Measurements from ENCODE around the gene IMPA2.
"Not testable (repeated sequence)": the region's sequence is repeated elsewhere in the genome, so short reads cannot be mapped to it uniquely, and the experiment has no call there.

Gene IMPA2

DNA sequence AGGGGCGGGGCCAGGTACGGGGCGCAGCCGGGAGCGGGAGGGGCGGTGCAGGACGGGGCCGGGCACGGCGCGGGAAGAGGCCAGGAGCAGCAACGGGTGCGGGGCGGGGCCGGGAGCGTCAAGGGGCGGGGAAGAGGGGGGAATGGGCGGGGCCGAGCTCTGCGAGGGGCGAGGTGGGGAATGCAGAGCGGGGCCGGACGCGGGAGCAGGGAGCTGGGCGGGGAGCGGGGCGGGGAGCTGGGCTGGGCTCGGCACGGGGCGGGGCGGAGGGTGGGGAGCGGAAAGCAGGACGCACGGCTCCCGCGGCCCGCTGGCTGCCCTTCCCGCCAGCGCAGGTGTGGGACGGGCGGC is at the start of gene IMPA2:
Gene IMPA2 (plus strand): TSS at position 316 of the 351 bp plus-strand sequence. CDS start 163 bp downstream, outside the sequence.
- no peak for DNase-seq
- peak within 1 kb of the TSS; percentile 84 for H3K27ac Mint-ChIP-seq
- H3K4me3 Mint-ChIP-seq = peak within 1 kb of the TSS; percentile 86
- peaks cover 17% of the 10 kb centered on the region for H3K27me3 Mint-ChIP-seq
- H3K9me3 Mint-ChIP-seq = no peaks in the 10 kb centered on the region
- peaks cover 4% of the 10 kb centered on the region for H3K36me3 Mint-ChIP-seq (ENCODE audit: low read depth)
- peaks cover 19% of the 10 kb centered on the region for H3K4me1 Mint-ChIP-seq (ENCODE audit: low read depth)

DNA sequence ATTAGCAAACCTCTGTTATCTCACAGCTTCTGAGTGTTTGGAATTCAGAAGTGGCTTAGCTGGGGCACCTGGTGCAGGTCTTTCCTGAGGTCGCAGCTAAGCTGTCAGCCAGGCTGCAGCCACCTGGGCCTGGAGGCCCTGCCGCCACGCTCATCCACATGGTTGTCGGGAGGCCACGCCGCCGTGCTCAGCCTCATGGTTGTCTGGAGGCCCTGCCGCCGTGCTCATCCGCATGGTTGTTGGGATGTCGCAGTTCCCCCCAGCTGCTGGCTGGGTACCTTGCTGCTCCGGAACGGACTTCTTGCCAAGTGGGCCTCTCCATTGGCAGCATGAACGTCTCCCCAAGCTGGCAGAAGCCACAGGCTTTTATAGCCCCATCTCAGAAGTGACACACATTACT is 48.9 kb upstream of the IMPA2 start:
- Mint-ChIP-seq H3K4me1 (ENCODE audit: low read depth) (no peaks in the 10 kb centered on the region), H3K27me3 (no peaks in the 10 kb centered on the region), H3K36me3 (ENCODE audit: low read depth) (no peaks in the 10 kb centered on the region), H3K4me3 (no peak overlapping the region), H3K9me3 (no peaks in the 10 kb centered on the region), H3K27ac (no peak overlapping the region)
- DNase-seq = no peak

DNA sequence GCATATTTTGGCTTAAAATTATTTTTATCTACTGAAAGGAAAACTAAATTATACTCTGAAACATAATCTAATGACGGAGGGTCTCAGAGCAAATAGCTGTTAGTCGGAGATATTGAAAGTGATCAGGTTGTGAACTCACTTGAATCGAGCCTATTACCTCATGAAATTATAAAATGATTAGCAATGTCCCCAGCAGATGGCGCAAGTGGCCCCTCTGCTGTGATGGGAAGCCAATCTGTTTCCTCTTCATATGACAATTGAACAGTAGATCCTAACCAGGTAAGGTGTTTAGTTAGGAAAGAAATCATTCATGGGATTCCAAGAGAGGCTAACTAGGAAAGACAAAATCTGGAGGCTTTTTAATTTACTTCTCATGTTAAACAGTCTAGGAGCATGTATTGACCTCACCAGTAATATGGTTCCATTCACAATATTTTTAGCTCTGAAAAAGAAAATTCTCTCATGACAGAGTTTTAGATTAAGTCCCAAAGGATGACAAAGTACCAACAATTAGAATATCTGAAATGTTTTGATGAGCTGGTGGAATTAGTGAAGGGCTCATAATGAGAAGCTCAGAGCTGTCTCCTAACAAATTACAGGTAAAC is 43.3 kb upstream of the IMPA2 start:
- Mint-ChIP-seq H3K27me3 (no peaks in the 10 kb centered on the region), H3K4me3 (no peak overlapping the region), H3K4me1 (ENCODE audit: low read depth) (no peaks in the 10 kb centered on the region), H3K9me3 (no peaks in the 10 kb centered on the region), H3K36me3 (ENCODE audit: low read depth) (no peaks in the 10 kb centered on the region), H3K27ac (no peak overlapping the region)
- DNase-seq = peak; percentile 77

DNA sequence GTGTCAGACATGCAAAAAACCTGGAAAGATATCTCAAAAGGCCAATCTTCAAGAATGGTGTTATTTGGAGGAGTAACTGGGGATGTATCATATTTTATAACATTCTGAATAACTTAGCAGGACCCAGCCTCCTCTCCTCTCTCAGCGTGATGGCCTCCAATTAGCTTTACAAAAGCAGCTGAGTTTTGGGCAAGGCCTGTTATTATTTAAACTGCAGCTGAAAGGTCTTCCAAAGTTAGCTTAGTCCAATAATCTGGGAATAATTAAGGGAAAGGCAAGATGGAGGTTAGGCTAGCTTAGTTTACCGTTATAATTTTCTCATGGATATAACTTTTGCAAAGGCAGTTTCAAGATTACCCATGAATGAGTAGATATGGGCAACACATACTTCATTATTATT is 40.4 kb upstream of the IMPA2 start:
- H3K36me3 Mint-ChIP-seq (ENCODE audit: low read depth) = no peaks in the 10 kb centered on the region
- H3K9me3 Mint-ChIP-seq = no peaks in the 10 kb centered on the region
- no peak overlapping the region for H3K27ac Mint-ChIP-seq
- H3K27me3 Mint-ChIP-seq = no peaks in the 10 kb centered on the region
- H3K4me3 Mint-ChIP-seq = no peak overlapping the region
- DNase-seq = no peak
- no peaks in the 10 kb centered on the region for H3K4me1 Mint-ChIP-seq (ENCODE audit: low read depth)

DNA sequence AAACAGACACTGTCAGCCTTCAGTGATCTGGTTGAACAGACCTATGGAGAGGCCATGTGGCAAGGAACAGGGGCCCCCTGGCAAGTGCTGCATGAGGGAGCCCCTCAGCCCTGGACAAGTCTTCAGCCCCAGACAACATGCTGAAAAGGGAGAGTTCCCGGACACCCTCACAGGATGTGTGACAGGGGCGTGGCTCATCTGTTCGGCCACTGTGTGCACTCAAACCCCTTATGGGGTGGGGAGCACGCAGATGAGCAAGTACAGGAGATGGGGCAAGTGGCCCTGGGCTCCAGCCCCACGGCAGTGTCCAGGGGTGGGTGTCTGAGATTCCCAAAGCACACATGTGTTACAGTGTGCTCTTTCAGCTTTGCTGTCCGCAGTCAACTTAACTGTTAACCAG is 37.8 kb upstream of the IMPA2 start:
- H3K27ac Mint-ChIP-seq = no peak overlapping the region

GRCh38 chr18:11944252-11944651 is 37.1 kb upstream of the IMPA2 start:
- H3K27me3 Mint-ChIP-seq = no peaks in the 10 kb centered on the region
- DNase-seq = no peak
- H3K36me3 Mint-ChIP-seq (ENCODE audit: low read depth) = no peaks in the 10 kb centered on the region
- peaks cover 11% of the 10 kb centered on the region for H3K4me1 Mint-ChIP-seq (ENCODE audit: low read depth)
- no peak overlapping the region for H3K4me3 Mint-ChIP-seq
- H3K9me3 Mint-ChIP-seq = no peaks in the 10 kb centered on the region
- H3K27ac Mint-ChIP-seq = no peak overlapping the region

More for the DNA sequence above, 37.8 kb upstream of the IMPA2 start:
- no peaks in the 10 kb centered on the region for H3K27me3 Mint-ChIP-seq
- DNase-seq = no peak
- peaks cover 11% of the 10 kb centered on the region for H3K4me1 Mint-ChIP-seq (ENCODE audit: low read depth)
- H3K36me3 Mint-ChIP-seq (ENCODE audit: low read depth) = no peaks in the 10 kb centered on the region
- no peaks in the 10 kb centered on the region for H3K9me3 Mint-ChIP-seq
- no peak overlapping the region for H3K4me3 Mint-ChIP-seq

GRCh38 chr18:11944786-11945185 is 36.5 kb upstream of the IMPA2 start:
- DNase-seq = no peak
- Mint-ChIP-seq H3K9me3 (no peaks in the 10 kb centered on the region), H3K27me3 (no peaks in the 10 kb centered on the region), H3K36me3 (ENCODE audit: low read depth) (no peaks in the 10 kb centered on the region), H3K27ac (no peak overlapping the region), H3K4me3 (no peak overlapping the region), H3K4me1 (ENCODE audit: low read depth) (peaks cover 11% of the 10 kb centered on the region)

DNA sequence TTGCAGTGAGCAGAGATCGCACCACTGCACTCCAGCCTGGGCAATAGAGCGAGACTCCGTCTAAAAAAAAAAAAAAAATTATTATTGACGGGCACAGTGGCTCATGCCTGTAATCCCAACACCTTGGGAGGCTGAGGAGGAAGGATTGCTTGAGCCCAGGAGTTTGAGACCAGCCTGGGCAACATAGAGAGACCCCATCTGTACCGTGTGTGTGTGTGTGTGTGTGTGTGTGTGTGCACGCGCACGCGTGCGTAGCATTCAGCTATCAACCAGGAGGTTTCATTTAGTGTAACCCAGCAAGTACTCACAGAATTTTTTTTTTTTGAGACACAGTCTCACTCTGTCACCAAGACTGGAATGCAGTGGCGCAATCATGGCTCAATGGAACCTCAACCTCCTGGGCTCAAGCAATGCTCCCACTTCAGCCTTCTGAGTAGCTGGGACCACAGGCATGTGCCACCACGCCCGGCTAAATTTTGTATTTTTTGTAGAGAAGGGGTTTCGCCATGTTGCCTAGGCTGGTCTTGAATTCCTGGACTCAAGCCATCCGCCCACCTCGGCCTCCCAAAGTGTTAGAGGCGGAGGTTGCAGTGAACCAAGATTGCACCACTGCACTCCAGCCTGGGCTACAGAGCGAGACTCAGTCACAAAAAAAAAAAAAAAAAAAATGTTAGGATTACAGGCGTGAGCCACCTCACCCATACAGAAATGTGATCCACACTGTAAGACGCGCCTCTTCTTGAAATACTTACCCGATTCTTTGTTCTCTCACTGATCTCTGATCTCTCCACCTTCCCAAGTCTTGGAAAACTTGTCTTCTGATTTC is 35.3 kb upstream of the IMPA2 start:
- DNase-seq; H3K9me3 Mint-ChIP-seq; H3K27ac Mint-ChIP-seq; H3K4me3 Mint-ChIP-seq; H3K36me3 Mint-ChIP-seq (ENCODE audit: low read depth); H3K27me3 Mint-ChIP-seq: not testable (repeated sequence)
- H3K4me1 Mint-ChIP-seq (ENCODE audit: low read depth) = peaks cover 11% of the 10 kb centered on the region

GRCh38 chr18:11946756-11947155 is 34.6 kb upstream of the IMPA2 start:
- DNase-seq = no peak
- H3K4me1 Mint-ChIP-seq (ENCODE audit: low read depth) = peaks cover 11% of the 10 kb centered on the region
- H3K27ac Mint-ChIP-seq = peak overlapping the region; percentile 18

DNA sequence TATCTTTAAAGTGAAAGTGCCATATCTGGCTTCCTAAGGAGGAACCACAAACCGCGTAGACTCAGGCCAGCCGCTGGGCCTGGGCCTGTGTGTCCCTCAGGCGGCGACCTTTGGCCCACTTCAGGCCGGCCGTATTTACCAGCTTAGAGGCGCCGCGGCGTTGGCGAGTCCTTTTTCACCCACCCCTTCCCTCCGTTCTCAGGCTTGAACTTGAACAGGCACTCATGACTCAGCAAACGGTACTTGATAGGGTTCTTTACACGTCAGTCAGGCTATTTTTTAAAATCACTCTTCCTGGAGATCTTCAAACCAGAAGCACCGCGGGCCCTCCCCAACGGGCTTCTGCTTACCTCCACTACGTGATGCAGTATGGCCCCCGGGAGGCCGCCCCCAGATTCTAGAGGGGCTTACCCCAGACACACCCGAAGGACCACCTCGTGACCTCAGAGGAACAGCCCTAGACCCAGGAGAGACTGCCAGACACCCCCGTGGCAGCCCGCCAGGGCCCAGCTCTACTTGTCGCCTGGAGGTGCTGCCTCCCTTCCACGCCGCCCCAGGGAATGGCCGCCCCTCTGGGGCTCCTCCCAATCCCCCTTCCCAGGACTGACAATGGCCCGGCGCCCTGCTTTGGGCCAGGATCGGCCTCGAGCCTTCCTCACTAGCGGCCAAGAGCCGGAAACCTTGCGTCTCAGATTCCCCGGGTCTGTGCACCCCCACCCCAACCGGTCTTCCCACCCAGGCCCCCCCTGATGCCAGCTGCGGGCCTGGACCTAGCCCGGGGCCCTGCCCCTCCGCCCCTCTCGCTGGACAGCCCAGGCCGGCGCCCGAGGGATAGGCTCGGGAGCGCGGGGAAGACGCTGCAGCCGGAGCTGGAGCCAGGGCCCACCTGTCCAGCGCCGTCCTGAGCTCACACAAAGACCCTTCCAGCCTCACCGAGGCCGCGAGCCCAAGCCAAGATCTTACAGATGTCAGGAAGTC is 33.8 kb upstream of the IMPA2 start:
- Mint-ChIP-seq H3K9me3 (no peaks in the 10 kb centered on the region), H3K27ac (peak overlapping the region; percentile 91), H3K4me1 (ENCODE audit: low read depth) (peaks cover 11% of the 10 kb centered on the region), H3K27me3 (no peaks in the 10 kb centered on the region), H3K36me3 (ENCODE audit: low read depth) (no peaks in the 10 kb centered on the region), H3K4me3 (peak overlapping the region; percentile 74)
- DNase-seq = peak; percentile 74

More at GRCh38 chr18:11946756-11947155, 34.6 kb upstream of the IMPA2 start:
- no peaks in the 10 kb centered on the region for H3K27me3 Mint-ChIP-seq
- no peaks in the 10 kb centered on the region for H3K36me3 Mint-ChIP-seq (ENCODE audit: low read depth)
- H3K4me3 Mint-ChIP-seq = peak overlapping the region; percentile 74
- no peaks in the 10 kb centered on the region for H3K9me3 Mint-ChIP-seq

DNA sequence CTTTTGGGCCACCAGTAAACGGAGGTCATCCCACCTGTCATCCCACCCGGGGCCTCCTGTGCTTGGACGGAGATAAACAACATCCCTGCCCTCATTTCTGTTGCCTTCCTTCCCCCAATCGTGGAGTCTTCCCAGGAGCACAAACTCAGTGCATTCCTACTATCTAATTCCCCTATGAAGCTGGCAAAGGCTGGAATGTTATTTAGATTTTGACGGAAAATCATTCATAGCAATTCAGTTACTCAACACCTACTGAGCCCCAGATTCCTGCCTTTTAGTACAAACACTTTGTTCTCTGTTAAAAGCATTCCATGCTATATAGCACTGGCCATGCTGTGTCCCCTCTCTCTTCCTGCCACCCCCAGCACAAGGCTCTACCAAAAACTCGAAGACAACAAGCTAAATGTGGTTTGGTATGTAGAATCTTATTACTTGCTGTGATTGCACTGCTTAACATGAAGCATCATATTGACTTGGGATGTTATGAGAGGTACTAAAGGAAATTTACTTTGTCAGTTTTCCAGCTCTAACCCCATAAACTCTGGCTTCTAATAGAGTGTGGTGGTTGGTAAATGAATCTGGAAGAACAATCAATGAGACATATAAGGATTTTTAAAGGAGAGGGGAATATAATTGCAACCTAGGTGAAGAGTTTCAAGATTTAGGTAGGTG is 32.3 kb upstream of the IMPA2 start:
- no peak overlapping the region for H3K4me3 Mint-ChIP-seq
- H3K4me1 Mint-ChIP-seq (ENCODE audit: low read depth) = peaks cover 11% of the 10 kb centered on the region
- DNase-seq = no peak
- no peaks in the 10 kb centered on the region for H3K27me3 Mint-ChIP-seq
- no peaks in the 10 kb centered on the region for H3K36me3 Mint-ChIP-seq (ENCODE audit: low read depth)
- H3K9me3 Mint-ChIP-seq = no peaks in the 10 kb centered on the region
- H3K27ac Mint-ChIP-seq = no peak overlapping the region

DNA sequence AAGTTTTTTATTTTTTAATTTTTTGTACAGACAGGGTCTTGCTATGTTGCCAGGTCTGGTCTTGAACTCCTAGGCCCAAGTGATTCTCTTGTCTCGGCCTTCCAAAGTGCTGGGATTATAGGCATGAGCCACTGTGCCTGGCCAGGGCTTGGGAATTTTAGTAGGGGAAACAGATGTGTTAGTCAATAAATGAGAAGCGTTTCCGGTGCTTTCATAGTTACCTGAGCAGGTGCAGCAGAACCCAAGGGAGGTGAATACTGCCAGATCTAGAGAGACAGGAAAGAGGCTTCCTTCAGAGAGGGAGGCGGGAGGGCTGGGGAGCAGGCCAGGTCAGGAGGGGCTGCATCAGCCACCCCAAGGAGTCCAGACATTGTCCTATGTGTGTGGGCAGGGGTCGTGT is 30.5 kb upstream of the IMPA2 start:
- H3K27me3 Mint-ChIP-seq = no peaks in the 10 kb centered on the region
- no peak for DNase-seq
- H3K36me3 Mint-ChIP-seq (ENCODE audit: low read depth) = no peaks in the 10 kb centered on the region
- no peak overlapping the region for H3K27ac Mint-ChIP-seq
- H3K4me3 Mint-ChIP-seq = no peak overlapping the region
- H3K9me3 Mint-ChIP-seq = no peaks in the 10 kb centered on the region
- H3K4me1 Mint-ChIP-seq (ENCODE audit: low read depth) = peaks cover 16% of the 10 kb centered on the region

GRCh38 chr18:11951390-11951851 is 29.9 kb upstream of the IMPA2 start:
- H3K27ac Mint-ChIP-seq = no peak overlapping the region
- H3K4me3 Mint-ChIP-seq = no peak overlapping the region
- H3K9me3 Mint-ChIP-seq = peaks cover under 1% of the 10 kb centered on the region
- H3K27me3 Mint-ChIP-seq = no peaks in the 10 kb centered on the region
- H3K36me3 Mint-ChIP-seq (ENCODE audit: low read depth) = no peaks in the 10 kb centered on the region
- H3K4me1 Mint-ChIP-seq (ENCODE audit: low read depth) = peaks cover 16% of the 10 kb centered on the region
- DNase-seq = no peak

GRCh38 chr18:11953113-11953512 is 28.2 kb upstream of the IMPA2 start:
- Mint-ChIP-seq H3K9me3 (peaks cover 14% of the 10 kb centered on the region), H3K36me3 (ENCODE audit: low read depth) (no peaks in the 10 kb centered on the region), H3K27ac (no peak overlapping the region), H3K27me3 (no peaks in the 10 kb centered on the region), H3K4me3 (no peak overlapping the region), H3K4me1 (ENCODE audit: low read depth) (peaks cover 5% of the 10 kb centered on the region)
- no peak for DNase-seq
